HG03175 (cell line): ENCODE measurements around the gene CDKN2A.

Experiments used
- ATAC-seq: cut with Tn5 transposase; IDR thresholded peaks from one replicate; pipeline ENCODE4 v1.9.1; 2021; ENCODE audit warnings: mild to moderate bottlenecking, moderate library complexity; ENCODE audit not compliant: unreplicated experiment

The CDKN2A gene

GRCh38 chr9:21993893-21994555 is at the start of gene CDKN2A:
Gene CDKN2A, minus strand, starts transcription at chr9:21994392.
- ATAC-seq: peak; percentile 36

GRCh38 chr9:22043928-22044327 is 49.7 kb upstream of the CDKN2A start:
- no peak for ATAC-seq

- ATAC-seq: no peak
Observed at GRCh38 chr9:22041775-22042174, 47.6 kb upstream of the CDKN2A start.

- ATAC-seq: no peak
Observed at GRCh38 chr9:22041344-22041743, 47.2 kb upstream of the CDKN2A start.

GRCh38 chr9:22040760-22041159 is 46.6 kb upstream of the CDKN2A start:
- ATAC-seq: no peak

GRCh38 chr9:22039258-22039657 is 45.1 kb upstream of the CDKN2A start:
- ATAC-seq: no peak

- ATAC-seq: no peak
Observed at GRCh38 chr9:22037954-22038690, 43.9 kb upstream of the CDKN2A start.

GRCh38 chr9:22036866-22037626 is 42.9 kb upstream of the CDKN2A start:
- ATAC-seq: no peak

GRCh38 chr9:22035591-22036011 is 41.4 kb upstream of the CDKN2A start:
- ATAC-seq: no peak

GRCh38 chr9:22033012-22033630 is 38.9 kb upstream of the CDKN2A start:
- ATAC-seq: no peak

- no peak for ATAC-seq
Observed at GRCh38 chr9:22031655-22032411, 37.6 kb upstream of the CDKN2A start.

- ATAC-seq: peak; percentile 78
Observed at GRCh38 chr9:22030101-22030598, 36.0 kb upstream of the CDKN2A start.

GRCh38 chr9:22029231-22029630 is 35.0 kb upstream of the CDKN2A start:
- no peak for ATAC-seq

GRCh38 chr9:22028394-22028793 is 34.2 kb upstream of the CDKN2A start:
- ATAC-seq: no peak

- ATAC-seq: no peak
Observed at GRCh38 chr9:22026696-22027095, 32.5 kb upstream of the CDKN2A start.

GRCh38 chr9:22022396-22022795 is 28.2 kb upstream of the CDKN2A start:
- no peak for ATAC-seq

- ATAC-seq: no peak
Observed at GRCh38 chr9:22010866-22011625, 16.9 kb upstream of the CDKN2A start.

GRCh38 chr9:22009506-22009867 is 15.3 kb upstream of the CDKN2A start:
- ATAC-seq: peak; percentile 38

- ATAC-seq: peak; percentile 93
Observed at GRCh38 chr9:22008717-22009505, 14.7 kb upstream of the CDKN2A start, which contains the start of gene CDKN2B. Gene CDKN2B, minus strand, starts transcription at chr9:22009305. Its CDS starts 352 bp downstream, at chr9:22008953.
